ENCODE measurements around the gene CD164.

Gene CD164

DNA sequence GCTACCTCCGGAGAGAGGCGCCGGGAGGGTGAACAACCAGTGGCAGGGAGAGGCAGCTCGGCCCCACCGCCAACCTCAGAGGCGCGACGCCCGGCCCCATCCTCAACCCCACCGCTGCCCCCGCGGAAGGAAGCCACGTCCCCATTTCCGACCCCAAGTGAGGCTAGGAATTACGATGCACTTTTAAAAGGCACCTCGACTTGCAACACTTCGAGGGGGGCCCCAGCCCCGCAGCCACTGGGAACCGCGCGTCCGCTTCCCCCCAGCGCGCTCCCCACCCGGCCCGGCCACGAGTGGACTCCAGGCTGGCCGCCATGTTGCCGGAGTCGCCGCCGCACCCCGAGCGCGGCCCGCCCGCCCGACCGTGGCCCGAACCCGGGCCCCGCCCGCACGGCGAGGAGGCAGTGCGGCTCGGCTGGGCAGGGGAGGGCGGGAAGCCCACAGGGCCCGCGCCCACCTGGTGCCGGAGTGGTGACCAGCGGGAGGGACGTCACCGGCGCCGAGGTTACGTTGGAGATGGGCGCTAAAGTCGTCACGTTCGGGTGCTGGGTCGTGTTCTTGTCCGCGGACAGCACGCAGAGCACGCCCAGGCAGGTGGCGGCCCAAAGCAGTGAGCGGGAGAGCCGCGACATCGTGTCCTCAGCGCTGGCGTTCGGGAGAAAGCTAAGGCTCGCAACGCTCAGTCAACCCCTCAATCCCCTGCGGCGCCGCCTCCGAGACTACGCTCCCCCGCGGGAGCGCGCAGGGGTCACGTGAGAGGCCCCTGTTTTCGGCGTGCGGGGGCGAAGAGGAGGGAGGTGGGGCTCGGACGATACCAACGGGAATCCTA is at the start of gene CD164:
TSS of gene CD164 (minus strand) at position 721 of the 829 bp plus-strand sequence. CDS start at position 632, 89 bp downstream.
- no peak for TF ChIP-seq ZNF274 (IDR thresholded peaks at IDR 0.05; ENCODE audit: low read depth, low read length)
- H3K4me3 ChIP-seq (ENCODE audit: low read length) = peak within 1 kb of the TSS; percentile 80

DNA sequence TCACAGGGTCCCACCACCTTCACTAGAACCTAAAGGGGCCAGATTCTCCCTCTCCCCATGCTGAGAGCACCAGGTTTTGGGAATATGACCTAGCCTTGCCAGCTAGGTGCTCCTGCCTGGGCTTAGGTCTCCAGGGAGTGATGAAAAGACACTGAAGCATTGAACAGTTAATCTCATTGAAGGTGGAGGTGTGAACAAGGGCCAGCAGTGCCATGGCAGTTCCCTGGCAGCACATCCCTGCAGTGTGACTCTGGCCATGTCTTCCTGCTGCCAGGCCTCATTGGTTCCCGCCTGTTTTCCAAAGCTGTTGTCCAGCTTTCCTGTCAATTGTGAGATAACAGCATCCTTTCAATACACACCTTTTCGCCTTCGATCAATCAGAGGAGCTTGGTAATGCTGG is 47.2 kb upstream of the CD164 start:
- H3K4me3 ChIP-seq (ENCODE audit: low read length) = no peak overlapping the region
- TF ChIP-seq ZNF274 (IDR thresholded peaks at IDR 0.05; ENCODE audit: low read depth, low read length) = no peak

- no peak for TF ChIP-seq ZNF274 (IDR thresholded peaks at IDR 0.05; ENCODE audit: low read depth, low read length)
- H3K4me3 ChIP-seq (ENCODE audit: low read length) = no peak overlapping the region
Measured at GRCh38 chr6:109428889-109429477, 46.7 kb upstream of the CD164 start.

- TF ChIP-seq ZNF274 (IDR thresholded peaks at IDR 0.05; ENCODE audit: low read depth, low read length) = no peak
- no peak overlapping the region for H3K4me3 ChIP-seq (ENCODE audit: low read length)
Measured at GRCh38 chr6:109424946-109425345, 42.7 kb upstream of the CD164 start.

- no peak overlapping the region for H3K4me3 ChIP-seq (ENCODE audit: low read length)
- TF ChIP-seq ZNF274 (IDR thresholded peaks at IDR 0.05; ENCODE audit: low read depth, low read length) = no peak
Measured at GRCh38 chr6:109421184-109421583, 38.9 kb upstream of the CD164 start.

DNA sequence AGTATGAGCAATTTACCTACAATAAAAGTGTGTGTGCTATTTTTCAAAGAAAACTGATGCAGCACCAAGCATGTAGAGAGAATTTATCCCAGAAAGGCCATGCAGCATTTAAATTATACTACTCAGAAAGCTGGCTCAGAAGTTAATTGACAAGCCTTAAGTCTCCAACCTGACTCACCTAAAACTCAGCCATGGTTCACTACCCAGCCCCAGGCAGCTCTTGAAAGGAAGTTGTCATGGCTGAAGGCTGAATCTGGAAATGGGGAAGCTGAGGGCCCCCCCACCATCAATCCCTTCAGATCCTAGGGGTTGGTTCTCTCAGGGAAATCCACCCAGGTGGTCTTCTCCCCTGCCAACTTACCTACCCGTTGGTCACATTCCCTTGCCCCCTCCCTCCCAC is 38.5 kb upstream of the CD164 start:
- TF ChIP-seq ZNF274 (IDR thresholded peaks at IDR 0.05; ENCODE audit: low read depth, low read length) = no peak
- no peak overlapping the region for H3K4me3 ChIP-seq (ENCODE audit: low read length)

GRCh38 chr6:109417646-109418045 is 35.4 kb upstream of the CD164 start:
- no peak for TF ChIP-seq ZNF274 (IDR thresholded peaks at IDR 0.05; ENCODE audit: low read depth, low read length)
- H3K4me3 ChIP-seq (ENCODE audit: low read length) = no peak overlapping the region

GRCh38 chr6:109411034-109411433 is 28.8 kb upstream of the CD164 start:
- no peak overlapping the region for H3K4me3 ChIP-seq (ENCODE audit: low read length)
- TF ChIP-seq ZNF274 (IDR thresholded peaks at IDR 0.05; ENCODE audit: low read depth, low read length) = no peak

GRCh38 chr6:109406196-109406595 is 23.9 kb upstream of the CD164 start:
- TF ChIP-seq ZNF274 (IDR thresholded peaks at IDR 0.05; ENCODE audit: low read depth, low read length) = no peak
- H3K4me3 ChIP-seq (ENCODE audit: low read length) = no peak overlapping the region

DNA sequence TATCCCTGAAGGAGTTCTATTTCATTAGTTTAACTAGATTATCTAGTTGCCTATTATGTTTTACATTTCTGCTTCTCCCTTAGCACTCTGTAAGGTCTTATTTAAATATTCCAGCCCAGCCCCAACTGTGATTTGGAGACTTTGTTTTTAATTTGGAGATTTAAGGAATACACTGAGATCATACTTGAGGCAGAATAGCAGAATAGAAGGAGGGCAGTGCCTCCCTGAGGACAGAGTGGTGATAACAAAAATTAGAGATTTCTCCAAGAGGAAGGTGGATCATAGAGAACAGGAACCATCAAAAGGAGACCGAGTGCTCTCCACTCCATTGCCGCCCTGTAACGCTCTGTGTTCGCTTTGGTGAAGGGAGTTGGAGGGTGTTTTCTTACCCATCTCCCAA is 14.8 kb upstream of the CD164 start:
- no peak overlapping the region for H3K4me3 ChIP-seq (ENCODE audit: low read length)
- no peak for TF ChIP-seq ZNF274 (IDR thresholded peaks at IDR 0.05; ENCODE audit: low read depth, low read length)

DNA sequence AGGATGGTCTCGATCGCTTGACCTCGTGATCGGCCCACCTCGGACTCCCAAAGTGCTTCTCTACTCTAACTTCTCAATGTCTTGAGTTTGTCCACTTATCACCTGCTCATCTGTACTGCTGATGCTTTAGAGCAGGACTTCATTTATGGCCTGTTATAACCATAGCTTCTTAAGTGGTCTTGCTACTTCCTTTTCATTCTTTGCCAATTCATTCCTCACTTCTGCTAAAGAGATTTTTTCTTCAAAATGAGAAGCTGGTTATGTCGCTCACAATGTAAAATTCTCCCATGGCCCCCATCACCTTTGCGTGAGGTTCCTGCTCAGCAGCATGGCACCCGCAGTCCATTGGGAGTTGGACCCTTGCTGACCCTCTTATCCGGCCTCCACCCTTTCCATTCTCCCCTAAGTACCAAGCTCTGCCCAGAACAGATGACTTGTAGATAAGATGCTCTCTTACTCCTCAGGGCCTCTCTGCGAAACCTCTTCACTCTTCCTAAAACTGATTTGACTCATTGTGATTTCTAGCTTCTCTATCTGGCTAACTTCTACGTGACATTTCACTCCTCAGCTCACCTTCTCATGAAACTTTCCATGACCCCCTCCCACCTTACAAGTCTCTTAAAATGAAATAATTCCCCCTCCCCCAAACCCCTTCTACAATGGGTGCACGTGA is 13.9 kb upstream of the CD164 start:
- TF ChIP-seq ZNF274 (IDR thresholded peaks at IDR 0.05; ENCODE audit: low read depth, low read length) = no peak
- no peak overlapping the region for H3K4me3 ChIP-seq (ENCODE audit: low read length)

DNA sequence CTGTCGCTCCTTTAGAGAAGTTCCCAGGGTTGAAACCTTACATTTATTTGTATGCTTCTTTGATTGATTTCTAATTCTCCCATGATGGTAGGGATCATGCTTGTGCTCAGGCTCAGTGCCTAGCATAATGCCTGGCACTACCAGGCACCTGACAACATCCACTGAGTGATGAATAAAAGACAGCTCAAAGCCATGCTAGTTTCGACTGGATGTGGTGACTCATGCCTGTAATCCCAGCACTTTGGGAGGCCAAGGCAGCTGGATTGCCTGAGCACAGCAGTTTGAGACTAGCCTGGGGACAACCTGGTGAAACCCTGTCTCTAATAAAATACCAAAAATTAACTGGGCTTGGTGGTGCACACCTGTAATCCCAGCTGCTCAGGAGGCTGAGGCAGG is 11.6 kb upstream of the CD164 start:
- no peak for TF ChIP-seq ZNF274 (IDR thresholded peaks at IDR 0.05; ENCODE audit: low read depth, low read length)
- no peak overlapping the region for H3K4me3 ChIP-seq (ENCODE audit: low read length)

DNA sequence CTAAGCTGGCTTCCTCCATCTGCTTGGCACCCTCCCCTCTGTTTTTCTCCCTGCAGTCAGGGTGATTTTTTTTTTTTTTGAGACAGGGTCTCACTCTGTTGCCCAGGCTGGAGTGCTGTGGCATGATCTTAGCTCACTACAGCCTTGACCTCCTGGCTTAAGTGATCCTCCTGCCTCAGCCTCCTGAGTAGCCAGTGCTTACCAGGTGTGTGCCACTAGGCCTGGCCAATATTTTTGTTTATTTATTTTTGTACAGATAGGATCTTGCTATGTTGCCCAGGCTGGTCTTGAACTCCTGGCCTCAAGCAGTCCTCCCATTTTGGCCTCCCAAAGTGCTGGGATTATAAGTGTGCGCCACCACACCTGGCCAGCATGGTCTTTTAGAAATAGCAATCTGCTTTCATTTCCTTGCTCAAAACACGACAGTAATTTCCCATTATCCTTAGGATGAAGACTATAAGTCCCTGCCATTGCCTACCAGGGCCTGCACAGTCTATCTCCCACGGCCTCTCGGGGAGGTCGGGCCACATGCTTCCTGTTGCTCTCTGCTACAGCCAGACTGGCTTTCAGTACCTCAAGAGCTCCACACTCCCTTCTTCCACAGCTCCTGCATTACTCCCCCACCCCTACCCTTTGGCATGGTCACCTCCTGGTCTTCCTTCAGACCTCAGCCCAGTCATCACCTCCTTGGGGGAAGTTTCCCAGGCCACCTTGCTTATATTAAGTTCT is 11.1 kb upstream of the CD164 start:
- no peak for TF ChIP-seq ZNF274 (IDR thresholded peaks at IDR 0.05; ENCODE audit: low read depth, low read length)
- H3K4me3 ChIP-seq (ENCODE audit: low read length) = no peak overlapping the region

GRCh38 chr6:109389650-109390274 is 7.5 kb upstream of the CD164 start:
- no peak overlapping the region for H3K4me3 ChIP-seq (ENCODE audit: low read length)
- TF ChIP-seq ZNF274 (IDR thresholded peaks at IDR 0.05; ENCODE audit: low read depth, low read length) = no peak
